PC-3 (cell line): Measurements from ENCODE around the gene MAGEF1.

Experiments used
- EZH2 ChIP-seq: fragments of 300-600 bp; sonication (generic); IDR thresholded peaks from one replicate; pipeline ENCODE4 v1.6.1; 2017; ENCODE audit warnings: antibody characterized with exemption, mild to moderate bottlenecking, low read length; ENCODE audit not compliant: unreplicated experiment
- EZH2phosphoT487 ChIP-seq: fragments of 300-600 bp; sonication (generic); IDR thresholded peaks from 2 replicates; pipeline ENCODE4 v1.6.1; 2018; ENCODE audit warnings: mild to moderate bottlenecking, antibody characterized with exemption, low read length, borderline replicate concordance
- TF ChIP-seq, protein P1 (sequence below): fragments of 300-600 bp; sonication (generic); conservative IDR thresholded peaks from 2 replicates; pipeline ENCODE4 v1.5.1; 2017; ENCODE audit warnings: antibody characterized with exemption, low read depth, mild to moderate bottlenecking, low read length

- TF ChIP-seq, protein P1, sequence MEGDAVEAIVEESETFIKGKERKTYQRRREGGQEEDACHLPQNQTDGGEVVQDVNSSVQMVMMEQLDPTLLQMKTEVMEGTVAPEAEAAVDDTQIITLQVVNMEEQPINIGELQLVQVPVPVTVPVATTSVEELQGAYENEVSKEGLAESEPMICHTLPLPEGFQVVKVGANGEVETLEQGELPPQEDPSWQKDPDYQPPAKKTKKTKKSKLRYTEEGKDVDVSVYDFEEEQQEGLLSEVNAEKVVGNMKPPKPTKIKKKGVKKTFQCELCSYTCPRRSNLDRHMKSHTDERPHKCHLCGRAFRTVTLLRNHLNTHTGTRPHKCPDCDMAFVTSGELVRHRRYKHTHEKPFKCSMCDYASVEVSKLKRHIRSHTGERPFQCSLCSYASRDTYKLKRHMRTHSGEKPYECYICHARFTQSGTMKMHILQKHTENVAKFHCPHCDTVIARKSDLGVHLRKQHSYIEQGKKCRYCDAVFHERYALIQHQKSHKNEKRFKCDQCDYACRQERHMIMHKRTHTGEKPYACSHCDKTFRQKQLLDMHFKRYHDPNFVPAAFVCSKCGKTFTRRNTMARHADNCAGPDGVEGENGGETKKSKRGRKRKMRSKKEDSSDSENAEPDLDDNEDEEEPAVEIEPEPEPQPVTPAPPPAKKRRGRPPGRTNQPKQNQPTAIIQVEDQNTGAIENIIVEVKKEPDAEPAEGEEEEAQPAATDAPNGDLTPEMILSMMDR = no peak
- TF ChIP-seq EZH2 (no peak), EZH2phosphoT487 (no peak)
These were observed 28.0 kb upstream of the MAGEF1 start for GRCh38 chr3:184739594-184740505.
